Measurements from ENCODE around the gene COL5A3.

DNA sequence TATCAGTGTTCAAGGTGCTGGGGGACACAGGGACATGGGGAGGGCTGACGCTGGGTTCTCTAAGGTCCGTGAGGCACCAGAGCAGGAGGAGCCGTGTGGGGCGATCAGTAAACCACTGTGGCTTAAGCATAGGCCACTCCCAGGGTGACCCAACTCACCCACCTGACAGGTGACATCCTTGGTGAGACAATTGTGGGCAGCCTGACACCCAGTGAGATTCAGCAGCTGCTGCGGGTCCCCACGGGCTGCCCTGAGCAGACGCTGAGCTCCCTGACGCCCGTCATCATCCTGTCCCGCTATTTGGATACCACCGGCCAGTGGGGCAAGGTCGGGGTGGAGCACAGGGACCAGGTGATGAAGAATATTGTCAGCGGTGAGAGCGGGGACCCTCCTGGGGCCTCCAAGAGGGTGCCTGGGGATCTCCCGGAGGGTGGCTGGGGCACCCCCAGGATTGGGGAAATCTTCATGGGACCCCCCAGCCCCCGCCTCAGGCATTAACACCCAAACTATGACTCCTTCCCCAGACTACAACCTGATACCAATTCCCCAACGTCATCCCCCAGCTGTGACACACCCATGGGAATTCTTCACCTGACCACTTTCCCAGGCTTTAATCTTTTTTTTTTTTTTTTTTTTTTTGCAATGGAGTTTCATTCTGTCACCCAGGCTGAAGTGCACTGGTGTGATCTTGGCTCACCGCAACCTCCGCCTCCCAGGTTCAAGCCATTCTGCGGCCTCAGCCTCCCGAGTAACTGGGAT lies 42.5 kb upstream of the COL5A3 start:
- TF ChIP-seq, protein P1, sequence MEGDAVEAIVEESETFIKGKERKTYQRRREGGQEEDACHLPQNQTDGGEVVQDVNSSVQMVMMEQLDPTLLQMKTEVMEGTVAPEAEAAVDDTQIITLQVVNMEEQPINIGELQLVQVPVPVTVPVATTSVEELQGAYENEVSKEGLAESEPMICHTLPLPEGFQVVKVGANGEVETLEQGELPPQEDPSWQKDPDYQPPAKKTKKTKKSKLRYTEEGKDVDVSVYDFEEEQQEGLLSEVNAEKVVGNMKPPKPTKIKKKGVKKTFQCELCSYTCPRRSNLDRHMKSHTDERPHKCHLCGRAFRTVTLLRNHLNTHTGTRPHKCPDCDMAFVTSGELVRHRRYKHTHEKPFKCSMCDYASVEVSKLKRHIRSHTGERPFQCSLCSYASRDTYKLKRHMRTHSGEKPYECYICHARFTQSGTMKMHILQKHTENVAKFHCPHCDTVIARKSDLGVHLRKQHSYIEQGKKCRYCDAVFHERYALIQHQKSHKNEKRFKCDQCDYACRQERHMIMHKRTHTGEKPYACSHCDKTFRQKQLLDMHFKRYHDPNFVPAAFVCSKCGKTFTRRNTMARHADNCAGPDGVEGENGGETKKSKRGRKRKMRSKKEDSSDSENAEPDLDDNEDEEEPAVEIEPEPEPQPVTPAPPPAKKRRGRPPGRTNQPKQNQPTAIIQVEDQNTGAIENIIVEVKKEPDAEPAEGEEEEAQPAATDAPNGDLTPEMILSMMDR (IDR thresholded peaks at IDR 0.05), result no peak
- TF ChIP-seq POLR2A (IDR thresholded peaks at IDR 0.05), result no peak

Data from gastroesophageal sphincter (tissue), 3 donors.